GM18498 (cell line): ENCODE measurements around the gene ZNF780A.
"Not testable (repeated sequence)": the region's sequence is repeated elsewhere in the genome, so short reads cannot be mapped to it uniquely, and the experiment has no call there.

Source experiments
- ATAC-seq: cut with Tn5 transposase; IDR thresholded peaks from one replicate; pipeline ENCODE4 v1.9.1; 2021; ENCODE audit warnings: mild to moderate bottlenecking, moderate library complexity; ENCODE audit not compliant: unreplicated experiment

The ZNF780A gene

DNA sequence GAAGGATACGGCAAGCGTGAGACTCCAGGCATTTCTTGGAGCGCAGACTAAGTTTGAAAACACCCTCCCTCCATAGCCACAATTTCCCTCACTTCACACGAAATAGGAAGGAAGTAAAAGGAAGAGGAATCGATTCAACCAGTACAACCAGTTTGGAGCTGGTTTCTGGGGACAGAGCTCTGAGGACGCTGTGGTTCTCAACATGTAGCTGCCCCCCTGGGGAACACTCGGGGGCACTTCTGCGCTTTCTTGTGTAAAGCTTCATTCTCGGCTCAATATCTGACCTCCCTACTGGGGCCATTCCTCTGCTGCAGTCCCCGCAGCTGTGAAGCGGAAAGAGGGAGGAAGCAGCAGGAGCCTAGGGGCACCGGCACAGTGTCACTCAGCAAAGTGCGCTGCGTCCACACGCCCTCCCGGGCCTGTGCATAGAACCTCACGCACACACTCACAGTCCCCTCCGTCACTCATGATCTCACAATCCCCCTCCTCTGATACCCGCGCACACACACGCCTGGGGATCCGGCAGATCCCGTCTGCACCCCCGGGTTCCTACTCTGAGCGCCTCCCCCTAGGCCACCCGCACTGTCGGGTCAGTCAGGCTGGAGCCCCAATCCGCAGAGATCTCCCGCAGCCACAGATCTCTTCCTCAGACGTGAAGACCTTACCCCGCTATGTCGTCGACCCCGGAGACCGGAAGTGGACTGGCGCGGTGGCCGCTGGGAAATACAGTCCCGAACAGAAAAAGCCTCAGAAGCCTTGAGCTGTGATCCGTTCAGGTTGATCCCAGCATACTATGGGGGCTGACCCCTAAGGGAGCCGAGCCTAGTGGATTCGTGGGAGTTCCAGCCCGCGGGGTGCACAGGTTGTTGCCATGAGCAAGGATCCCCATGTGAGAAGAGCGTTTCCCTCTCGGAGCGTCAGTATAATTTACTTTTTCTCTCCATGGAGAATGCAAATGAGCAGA, at the start of gene ZNF780A:
Gene ZNF780A (minus strand): TSS at position 703 of the 964 bp plus-strand sequence. CDS start 6,190 bp downstream, outside the sequence.
- peak; percentile 84 for ATAC-seq

DNA sequence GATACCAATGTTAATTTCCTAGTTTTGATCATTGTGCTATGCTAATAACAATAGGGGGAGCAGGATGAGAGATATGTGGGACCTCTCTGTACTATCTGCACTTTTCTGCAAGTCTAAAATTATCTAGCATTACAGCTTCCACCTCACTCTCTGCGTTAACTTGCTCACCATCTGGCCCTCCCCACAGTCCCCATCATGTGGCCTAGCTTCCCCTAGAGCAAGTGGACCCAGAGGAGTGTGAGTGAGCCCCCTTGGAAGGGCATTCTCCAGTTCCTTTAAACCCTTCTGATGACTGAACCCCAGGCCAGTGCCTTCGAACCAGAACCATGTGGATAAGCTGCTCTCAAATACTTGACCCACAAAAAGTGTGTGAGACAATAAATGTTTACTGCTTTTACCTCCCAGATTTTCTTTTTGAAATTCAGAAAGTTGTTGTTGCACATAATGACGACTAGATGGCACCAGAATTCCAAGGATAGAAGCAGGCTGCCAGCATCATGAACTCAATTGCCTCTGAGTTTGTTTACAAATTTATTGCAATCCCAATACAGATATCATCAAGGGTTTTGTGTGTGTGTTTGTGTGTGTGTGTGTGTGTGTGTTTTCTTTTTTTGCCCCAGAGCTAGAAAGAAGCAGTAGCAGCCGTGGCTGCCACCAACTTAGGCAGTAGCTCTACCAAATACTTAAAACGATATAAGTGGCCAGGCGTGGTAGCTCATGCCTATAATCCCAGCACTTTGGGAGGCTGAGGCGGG, 49.0 kb upstream of the ZNF780A start:
- ATAC-seq = no peak

DNA sequence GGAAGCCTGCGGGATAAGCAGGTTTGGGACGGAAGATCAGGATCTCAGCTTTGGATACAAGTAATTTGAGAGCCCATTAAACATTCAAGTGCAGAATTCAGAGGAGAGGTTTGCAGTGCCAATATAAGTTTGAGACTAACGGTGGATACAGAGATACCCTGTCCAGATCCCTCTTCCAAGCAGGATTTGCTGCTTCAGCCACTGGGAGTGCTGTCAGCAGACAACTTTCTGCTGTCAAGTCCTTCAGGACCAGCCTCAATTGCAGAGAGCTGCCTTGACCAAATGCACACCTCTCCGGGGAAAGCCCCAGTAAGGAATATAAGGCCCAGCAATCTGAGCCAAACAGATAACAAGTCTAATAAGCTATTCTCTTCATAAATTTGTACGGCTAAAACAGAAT, 46.1 kb upstream of the ZNF780A start:
- ATAC-seq = no peak

DNA sequence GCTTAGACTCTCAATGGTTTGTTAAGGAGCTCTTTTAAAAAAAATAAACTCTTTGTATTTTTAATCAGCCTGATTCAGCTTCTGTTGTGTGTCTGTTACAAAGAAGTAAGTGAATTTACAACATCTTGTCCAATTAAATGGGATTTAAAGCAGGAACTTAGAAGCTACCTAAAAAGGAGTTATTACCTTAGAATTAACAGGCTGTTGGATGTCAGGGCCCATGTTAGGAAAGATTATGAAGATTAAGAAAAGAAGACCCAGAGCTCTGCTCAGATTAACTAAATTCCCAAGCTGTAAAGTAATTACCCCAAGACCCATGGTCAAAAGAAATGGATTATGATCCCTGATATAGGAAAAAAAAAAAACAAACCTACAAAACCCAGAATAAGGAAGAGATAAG, 44.1 kb upstream of the ZNF780A start:
- ATAC-seq = no peak

DNA sequence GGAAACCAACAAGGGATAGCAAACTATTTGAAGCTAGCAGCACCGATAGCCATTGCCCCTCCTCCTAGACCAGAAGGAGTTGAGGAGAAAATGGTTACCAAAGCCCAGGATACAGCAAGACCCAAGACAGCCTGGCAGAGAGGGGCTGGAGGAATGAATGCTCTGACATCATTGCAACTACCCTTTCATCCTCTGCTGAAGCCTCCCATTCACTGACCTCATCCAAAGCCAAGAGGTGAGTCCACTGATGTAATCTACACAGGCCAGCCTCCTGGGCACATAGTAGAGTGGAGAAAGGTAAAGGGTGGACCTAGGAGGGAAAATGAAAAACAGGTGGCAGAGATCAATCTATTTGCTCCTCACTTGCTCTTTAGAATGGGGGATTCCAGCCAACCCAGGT, 42.7 kb upstream of the ZNF780A start:
- ATAC-seq = no peak

DNA sequence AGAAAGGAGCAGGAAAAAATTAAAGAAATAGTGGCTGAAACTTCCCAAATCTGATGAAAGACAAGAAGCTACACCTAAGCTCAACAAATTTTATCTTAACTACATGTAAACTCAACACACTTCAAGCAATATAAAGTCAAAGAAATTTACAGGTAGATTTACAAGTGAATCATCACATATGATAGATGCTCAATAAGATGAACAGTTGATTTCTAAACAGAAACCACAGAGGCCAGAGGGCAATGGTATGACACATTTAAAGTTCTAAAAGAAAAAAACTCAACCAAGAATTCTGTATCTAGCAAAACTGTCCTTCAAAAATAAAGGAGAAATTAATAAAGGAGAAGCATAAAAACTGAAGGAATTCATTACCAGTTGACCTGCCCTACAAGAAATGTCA, 39.3 kb upstream of the ZNF780A start:
- ATAC-seq = no peak

DNA sequence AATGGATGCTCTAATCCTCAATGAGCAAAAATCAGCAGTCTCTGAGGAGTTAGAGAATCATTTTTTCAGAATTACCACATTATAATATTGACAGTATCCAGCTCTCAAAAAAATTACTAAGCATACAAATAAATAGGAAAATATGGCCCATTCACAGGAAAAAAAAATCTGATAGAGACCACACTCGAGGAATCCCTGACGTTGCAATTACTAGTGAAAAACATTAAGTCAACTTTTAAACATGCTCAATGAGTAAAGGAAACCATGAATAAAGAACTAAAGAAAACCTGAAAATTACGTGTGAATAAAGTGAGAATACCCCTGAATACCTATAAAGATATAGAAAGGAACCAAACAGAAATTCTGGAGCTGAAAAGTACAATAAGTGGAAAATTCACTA, 38.7 kb upstream of the ZNF780A start:
- no peak for ATAC-seq

DNA sequence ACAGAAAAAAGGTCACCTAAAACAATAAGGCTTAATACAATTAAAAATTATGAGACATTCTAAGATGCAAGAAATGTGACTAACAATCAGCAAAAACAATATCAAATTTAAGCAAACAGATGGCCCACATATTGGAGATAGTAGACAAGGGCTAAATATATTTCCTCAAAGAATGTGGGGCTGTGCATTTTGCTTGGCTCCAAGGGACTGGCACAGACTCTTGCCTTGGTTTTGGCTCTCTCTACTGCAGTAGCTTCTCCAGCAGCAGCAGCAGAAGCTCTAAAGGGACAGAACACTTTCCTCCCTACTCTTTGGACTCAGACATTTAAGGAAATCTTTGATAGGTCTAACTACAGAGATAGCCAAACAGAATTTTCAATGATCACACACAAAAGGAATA, 38.2 kb upstream of the ZNF780A start:
- ATAC-seq = no peak

DNA sequence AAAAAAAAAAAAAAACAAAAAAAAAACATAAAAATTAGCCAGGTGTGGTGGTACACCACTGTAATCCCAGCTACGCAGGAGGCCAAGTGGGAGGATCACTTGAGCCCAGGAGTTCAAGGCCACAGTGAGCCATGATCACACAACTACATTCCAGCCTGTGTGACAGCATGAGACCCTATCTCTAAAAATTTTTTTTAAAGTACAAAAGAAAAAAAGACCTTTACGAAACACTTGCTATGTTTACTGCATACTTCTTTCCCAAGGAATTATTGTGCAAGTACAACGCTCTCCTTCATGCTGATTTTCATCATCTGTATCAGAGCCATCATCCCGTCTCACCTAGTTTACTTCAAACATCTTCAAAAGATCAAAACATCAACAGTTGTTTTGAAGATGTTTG, 28.6 kb upstream of the ZNF780A start:
- no peak for ATAC-seq

DNA sequence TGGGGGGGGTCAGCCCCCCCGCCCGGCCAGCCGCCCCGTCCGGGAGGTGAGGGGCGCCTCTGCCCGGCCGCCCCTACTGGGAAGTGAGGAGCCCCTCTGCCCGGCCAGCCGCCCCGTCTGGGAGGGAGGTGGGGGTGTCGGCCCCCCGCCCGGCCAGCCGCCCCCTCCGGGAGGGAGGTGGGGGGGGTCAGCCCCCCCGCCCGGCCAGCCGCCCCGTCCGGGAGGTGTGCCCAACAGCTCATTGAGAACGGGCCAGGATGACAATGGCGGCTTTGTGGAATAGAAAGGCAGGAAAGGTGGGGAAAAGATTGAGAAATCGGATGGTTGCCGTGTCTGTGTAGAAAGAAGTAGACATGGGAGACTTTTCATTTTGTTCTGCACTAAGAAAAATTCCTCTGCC, 27.9 kb upstream of the ZNF780A start:
- ATAC-seq = not testable (repeated sequence)

DNA sequence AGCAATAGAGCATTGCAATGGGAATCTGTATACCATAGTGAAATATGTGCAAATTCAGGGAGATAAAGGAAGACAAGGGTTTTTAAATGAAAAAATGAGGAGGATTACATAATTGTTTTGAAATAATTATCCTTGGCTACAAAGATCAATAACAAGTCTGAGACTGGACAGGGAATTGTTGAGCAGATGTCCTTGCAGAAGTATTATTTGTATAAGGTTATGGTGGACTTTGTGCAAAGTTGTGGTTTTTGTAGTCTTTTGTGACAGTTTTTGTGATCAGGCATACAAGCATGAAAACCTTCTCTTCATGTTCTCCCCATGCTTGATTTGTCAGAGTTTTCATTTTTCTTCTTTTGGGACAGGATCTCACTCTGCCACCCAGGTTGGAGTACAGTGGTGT, 25.3 kb upstream of the ZNF780A start:
- no peak for ATAC-seq

DNA sequence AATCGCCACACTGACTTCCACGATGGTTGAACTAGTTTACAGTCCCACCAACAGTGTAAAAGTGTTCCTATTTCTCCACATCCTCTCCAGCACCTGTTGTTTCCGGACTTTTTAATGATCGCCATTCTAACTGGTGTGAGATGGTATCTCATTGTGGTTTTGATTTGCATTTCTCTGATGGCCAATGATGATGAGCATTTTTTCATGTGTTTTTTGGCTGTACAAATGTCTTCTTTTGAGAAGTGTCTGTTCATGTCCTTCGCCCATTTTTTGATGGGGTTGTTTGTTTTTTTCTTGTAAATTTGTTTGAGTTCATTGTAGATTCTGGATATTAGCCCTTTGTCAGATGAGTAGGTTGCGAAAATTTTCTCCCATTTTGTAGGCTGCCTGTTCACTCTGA, 23.4 kb upstream of the ZNF780A start:
- not testable (repeated sequence) for ATAC-seq

DNA sequence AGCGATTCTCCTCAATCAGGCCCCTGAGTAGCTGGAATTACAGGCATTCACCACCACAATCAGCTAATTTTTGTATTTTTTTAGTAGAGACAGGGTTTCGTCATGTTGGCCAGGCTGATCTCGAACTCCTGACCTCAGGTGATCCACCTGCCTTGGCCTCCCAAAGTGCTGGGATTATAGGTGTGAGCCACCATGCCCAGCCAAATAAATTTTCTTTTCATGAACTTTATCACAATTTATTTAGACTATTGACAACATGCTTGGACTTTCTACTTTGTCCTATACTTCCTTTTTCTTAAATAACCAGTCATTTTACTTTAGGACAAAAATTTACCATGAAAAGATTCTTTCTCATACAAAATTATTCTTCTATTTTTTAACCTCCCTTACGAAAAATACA, 21.5 kb upstream of the ZNF780A start:
- not testable (repeated sequence) for ATAC-seq

DNA sequence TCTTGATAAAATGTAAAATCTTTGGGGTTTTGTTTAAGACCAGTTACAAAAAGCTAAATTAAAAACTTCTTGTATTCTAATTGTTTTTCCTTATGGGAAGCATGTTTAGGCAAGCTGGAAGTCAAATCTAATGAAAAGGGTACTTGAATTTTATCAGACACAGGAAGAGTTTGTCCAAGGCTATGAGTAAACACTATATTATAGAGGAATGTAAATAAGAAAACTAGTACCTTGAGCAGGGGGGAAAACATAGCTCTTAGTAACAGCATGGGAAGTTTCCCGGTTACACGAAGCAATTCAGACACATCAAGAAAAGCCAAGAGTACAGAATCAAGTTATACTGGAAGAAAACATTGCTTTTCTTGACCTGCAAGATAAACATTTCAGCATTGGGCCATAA, 19.8 kb upstream of the ZNF780A start:
- ATAC-seq = no peak

DNA sequence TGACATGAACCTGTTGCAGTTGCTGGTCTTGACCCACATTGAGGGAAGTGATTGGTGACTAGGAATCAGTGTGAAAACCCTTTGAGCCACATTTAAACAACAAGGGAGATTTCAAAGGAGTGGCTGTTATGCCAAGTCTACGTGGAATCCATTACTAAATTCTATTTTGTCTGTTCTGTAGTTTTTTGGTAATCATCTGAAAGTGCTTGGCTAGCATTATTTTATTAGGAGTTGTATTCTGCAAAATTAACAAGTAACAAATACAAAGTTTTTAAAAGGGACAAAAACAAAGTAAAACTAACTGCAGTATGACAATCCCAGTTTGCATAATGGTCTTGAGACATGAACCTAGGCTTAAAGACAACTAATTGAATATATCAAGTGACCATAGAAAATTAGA, 14.0 kb upstream of the ZNF780A start:
- no peak for ATAC-seq

DNA sequence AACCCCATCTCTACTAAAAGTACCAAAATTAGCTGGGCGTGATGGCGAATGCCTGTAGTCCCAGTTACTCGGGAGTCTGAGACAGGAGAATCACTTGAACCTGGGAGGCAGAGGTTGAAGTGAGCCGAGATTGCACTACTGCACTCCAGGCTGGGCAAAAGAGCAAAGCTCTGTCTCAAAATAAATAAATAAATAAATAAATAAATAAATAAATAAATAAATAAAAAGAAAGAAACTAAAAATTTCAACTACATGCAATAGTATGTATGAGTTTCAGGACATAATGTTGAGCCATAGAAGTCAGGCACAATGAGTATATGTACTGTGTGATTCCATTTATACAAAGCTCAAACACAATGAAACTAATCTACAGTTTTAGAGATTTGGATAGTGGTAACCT, 12.9 kb upstream of the ZNF780A start:
- no peak for ATAC-seq

DNA sequence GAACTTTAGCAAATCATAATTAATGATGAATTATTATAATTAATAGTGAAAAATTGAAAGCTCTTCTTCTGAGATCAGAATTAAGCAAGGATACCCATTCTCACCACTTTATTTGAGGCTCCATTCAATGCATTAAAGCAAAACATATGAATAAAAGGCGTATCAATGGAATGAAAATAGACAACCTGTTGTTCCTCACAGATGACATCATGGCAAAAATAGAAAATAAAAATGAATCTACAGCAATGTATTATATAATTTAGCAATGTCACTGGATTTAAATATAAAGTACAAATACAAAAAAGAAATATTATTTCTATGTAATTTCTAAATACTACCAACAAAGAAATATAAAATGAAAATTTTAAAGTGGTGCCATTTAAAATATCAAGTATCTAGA, 11.1 kb upstream of the ZNF780A start:
- ATAC-seq = no peak

DNA sequence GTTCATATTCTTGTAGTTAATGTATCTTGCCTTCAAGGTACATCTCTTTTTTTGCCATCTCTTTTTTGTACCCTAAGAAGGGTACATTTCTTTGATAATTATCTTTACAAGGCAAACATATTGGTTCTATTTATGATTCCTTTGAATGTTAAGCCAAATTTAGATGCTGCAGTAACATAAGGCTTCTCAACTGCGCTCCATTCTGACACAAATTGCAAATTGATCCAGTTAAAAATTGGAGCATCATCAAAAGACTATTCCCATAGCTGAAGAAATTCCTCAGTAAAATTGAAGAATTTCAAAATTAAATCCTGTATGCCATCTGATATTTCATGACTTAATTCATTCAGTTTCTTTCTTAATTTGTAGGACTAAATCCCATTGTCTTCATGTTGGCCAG, 2.7 kb upstream of the ZNF780A start:
- ATAC-seq = no peak

DNA sequence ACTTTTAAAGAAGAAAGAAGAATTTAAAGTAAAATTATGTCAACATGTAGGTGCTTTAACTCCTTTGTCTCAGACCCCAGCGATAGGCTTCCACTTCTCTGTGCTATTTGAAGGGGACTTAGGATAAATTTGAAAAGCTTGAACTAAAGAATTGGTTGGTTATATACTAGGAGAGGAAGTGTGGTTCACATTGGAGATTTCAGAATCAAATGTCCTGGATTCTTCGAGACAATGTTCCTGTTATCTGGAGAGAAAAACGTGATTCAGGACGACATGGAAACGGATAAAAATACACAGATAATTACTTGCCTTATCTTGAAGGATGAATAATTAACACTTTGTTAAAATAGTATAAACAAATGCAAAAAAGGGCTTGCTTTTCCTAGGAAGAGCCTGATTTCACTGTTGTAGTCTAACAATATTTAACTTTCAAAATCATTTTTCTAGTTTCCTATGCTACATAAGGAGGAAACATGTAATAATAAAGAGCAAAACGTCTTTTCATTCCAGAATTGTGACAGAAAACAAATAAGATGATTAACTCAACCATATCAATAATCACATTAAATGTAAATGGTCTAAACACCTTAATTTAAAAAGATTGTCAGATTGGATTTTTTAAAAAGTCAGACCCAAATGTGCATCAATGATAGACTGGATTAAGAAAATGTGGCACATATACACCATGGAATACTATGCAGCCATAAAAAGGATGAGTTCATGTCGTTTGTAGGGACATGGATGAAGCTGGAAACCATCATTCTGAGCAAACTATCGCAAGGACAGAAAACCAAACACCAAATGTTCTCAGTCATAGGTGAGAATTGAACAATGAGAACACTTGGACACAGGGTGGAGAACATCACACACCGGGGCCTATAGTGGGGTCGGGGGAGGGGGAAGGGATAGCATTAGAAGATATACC, 724 bp upstream of the ZNF780A start:
- ATAC-seq = peak; percentile 5

DNA sequence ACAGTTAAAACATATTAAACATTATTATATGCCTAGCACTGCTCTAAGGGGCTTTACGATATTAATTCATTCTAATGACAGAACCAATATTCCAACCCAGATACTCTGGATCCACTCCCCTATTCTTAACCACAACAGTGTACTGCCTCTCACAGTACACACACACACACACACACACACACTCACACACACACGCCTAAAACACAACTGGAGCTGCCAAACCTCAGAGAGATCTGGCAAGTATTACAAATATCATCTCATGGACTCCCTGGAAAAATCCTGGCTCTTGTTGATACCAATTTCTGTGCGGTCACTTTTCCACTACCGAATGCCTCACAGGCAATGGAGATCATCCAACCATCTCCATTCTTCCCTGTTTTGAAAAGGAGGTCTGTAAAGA, 1.3 kb downstream of the ZNF780A start:
- no peak for ATAC-seq
